KBM-7 (cell line): ENCODE results near the gene AMT.
"Not testable (repeated sequence)": the region's sequence is repeated elsewhere in the genome, so short reads cannot be mapped to it uniquely, and the experiment has no call there.

ENCODE experiments used
- DNase-seq: peaks from one replicate; pipeline ENCODE4 v3.0.0-alpha.2; 2015
- in situ Hi-C: fragments of 300-500 bp; cut with MboI; formaldehyde crosslinking; loops from 2 replicates; pipeline ENCODE4 v1.14.3; 2020; ENCODE audit warnings: low sequenced_read_pairs, low pct_unique_long_range_greater_than_20kb, mixed read lengths

Gene AMT

DNA sequence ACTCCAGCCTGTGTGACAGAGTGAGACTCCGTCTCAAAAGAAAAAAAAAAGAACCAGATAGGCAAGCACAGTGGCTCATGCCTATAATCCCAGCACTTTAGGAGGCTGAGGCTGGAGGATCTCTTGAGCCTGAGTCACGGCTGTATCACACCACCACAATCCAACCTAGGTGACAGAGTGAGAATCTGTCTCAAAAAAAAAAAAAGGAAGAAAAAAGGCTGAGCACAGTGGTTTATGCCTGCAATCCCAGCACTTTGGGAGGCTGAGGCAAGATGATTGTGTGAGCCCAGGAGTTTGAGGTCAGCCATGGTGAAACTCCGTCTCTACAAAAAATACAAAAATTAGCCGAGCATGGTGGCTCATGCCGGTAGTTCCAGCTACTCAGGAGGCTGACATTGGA lies 12.5 kb upstream of the AMT start:
- DNase-seq, result no peak
- in situ Hi-C loops, result no loop called here

GRCh38 chr3:49428752-49429080 lies 6.4 kb upstream of the AMT start:
- DNase-seq, result no peak
- in situ Hi-C loops, result no loop called here

GRCh38 chr3:49427586-49427985 lies 5.3 kb upstream of the AMT start:
- in situ Hi-C loops, result no loop called here
- DNase-seq, result no peak

DNA sequence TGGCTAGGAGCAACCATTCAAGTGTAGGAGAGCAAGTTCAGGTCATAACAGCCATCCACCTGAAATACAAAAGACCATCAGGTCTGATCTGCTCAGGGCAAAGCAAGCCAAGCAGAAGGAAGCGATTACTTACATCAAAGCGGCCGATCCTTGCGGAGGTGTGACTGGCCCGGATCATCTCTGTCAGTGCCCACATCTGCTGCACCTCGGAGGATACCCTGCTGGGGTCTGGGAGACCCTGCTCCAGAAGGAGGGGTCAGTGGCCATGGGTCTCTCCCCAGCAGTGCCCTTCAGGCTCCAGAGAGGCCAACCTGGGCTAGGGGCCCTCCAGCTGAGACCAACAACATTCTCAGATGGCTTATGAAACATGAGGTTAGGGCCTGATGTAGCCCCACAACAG lies 2.5 kb upstream of the AMT start:
- DNase-seq, result no peak
- in situ Hi-C loops, result no loop called here

DNA sequence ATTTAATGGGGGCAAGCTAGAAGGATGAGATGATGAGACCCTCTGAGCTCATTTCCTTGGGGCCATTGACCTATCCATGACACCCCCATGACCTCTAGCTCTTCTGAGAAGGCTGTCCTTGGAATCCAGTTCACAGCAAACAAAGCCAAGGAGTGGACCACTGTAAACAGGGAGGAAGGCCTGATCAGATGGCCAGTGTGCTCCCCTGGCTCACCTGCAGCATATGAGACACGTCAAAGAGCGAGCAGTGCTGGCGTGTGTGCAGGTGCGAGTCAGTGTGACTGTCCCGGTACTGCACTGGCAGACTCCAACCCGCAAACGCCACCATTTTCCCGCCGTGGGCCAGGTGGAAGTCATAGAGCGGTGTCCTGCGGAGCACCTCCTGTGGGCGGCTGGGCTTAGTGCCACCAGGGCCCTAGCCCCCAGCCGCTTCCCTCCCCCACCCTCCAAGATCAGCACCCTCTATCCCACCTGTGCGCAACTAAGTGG lies 339 bp downstream of the AMT start:
- in situ Hi-C loops, result no loop called here
- no peak for DNase-seq

DNA sequence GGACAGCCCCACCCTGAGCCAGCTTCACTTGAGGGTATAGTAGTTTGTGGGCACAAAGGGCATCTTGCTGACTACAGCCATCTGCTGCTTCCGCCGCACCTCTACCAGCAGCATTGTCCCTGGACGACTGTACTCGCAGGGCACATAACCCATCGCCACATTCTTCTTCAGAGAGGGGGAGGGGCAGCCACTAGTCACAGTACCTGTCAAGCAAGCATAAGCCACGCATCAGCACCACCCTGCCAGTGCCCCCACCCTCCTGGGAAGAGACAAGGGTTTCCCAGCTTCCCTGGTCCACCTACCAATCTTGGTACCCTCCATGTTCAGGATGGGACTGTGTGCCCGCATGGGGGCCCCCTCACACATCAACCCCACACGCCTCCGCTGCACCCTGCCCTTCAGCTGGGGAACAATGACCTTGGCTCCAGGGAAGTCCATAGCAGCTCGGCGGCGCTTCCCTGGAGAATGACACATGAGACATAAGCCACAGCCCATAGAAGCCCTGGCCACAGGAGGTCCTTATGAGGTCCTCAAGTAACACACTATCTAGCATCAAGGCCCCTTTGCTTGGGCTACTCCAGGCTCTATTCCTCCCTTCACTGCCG lies 4.7 kb downstream of the AMT start:
- in situ Hi-C loops, result no loop called here
- no peak for DNase-seq

GRCh38 chr3:49416867-49417266 lies 5.4 kb downstream of the AMT start:
- in situ Hi-C loops, result no loop called here
- no peak for DNase-seq

- in situ Hi-C loops, result no loop called here
- peak; percentile 78 for DNase-seq
Observed at GRCh38 chr3:49415931-49416601, 6.2 kb downstream of the AMT start.

- in situ Hi-C loops, result no loop called here
- no peak for DNase-seq
Observed at GRCh38 chr3:49414753-49415152, 7.5 kb downstream of the AMT start.

DNA sequence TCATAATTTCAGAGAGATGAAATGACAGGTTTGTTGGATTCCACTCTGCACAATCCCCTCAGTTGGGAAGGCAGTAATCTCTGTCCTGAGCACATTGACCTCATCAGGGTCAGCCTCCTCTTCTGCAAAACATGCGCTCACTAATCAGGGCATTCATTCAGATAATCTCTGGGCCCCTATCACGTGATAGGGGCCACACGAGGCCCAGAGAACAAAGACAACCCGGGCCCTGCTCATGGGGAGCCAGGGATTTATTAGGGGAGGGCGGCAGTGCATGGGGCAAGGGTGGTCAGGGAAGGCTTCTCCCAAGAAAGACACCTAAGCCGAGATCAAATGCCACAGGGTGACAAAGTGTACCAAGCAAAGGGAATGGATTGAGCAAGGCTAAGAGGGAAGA lies 8.9 kb downstream of the AMT start:
- no peak for DNase-seq
- in situ Hi-C loops, result no loop called here

- in situ Hi-C loops, result no loop called here
- no peak for DNase-seq
Observed at GRCh38 chr3:49412632-49413337, 9.5 kb downstream of the AMT start.

DNA sequence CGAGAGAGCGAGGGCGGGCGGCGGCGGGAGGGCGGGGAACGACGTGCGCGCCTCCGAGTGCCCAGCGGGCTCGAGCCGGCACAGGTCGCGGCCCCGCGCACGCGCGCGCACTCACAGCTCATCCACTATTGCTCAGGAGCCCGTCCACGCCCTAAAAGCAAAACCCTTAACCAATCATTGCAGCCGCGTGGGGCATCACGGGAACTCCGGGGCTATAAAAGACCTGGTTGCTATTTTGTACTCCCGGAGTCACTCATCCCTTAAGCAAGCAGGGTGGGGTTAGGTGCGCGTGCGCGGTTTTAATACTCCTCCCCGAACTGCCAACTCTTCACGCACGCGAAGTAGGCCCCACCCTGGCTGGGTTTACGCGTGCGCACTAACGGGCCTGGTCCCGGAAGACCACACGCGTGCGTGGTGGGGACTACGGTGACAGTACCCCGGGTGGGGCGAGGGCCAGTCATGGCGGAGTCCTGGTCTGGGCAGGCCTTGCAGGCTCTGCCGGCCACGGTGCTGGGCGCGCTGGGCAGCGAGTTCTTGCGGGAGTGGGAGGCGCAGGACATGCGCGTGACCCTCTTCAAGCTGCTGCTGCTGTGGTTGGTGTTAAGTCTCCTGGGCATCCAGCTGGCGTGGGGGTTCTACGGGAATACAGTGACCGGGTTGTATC lies 10.2 kb downstream of the AMT start, which contains the start of the genes RHOA and TCTA:
TSS of gene RHOA (minus strand) at position 9 of the 664 bp plus-strand sequence. CDS start 36,387 bp downstream, outside the sequence.
TSS of gene TCTA (plus strand) at position 456 of the 664 bp plus-strand sequence. CDS start at position 460, 4 bp downstream.
- in situ Hi-C loops, result no loop called here
- DNase-seq, result peak; percentile 100

- in situ Hi-C loops, result no loop called here
- DNase-seq, result peak; percentile 38
Observed at GRCh38 chr3:49411535-49411967, 10.7 kb downstream of the AMT start.

DNA sequence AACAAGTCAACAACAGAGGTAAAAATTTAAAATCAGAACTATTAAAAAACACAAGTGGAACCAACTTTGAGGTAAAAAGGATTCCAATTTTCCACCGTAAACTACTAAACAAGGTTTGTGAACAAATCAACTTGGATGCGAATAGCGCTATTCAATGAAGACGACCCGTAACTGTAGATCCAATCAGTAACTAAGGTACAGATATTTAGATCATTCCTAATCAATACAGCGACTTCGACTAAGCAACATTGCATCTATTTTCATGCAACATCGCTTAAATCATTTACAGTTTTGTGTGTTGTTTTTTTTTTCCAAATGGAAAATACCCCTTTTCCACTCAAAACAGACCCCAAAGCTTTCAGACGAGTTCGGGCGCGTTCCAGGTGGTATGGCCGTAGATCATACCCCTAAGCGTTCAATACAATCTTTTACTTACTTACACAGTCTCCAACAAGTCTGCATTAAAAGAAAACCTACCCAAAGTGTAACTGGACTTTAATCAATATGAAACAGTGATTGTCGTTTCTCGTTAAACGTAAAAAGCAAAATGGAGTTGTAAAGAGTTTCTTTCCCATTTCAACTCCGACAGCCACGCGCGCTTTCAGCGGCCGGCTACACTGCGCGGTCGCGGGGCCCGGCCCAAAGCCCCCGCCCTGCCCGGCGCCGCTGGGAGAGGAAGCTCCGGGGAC lies 11.3 kb downstream of the AMT start:
- peak; percentile 45 for DNase-seq

DNA sequence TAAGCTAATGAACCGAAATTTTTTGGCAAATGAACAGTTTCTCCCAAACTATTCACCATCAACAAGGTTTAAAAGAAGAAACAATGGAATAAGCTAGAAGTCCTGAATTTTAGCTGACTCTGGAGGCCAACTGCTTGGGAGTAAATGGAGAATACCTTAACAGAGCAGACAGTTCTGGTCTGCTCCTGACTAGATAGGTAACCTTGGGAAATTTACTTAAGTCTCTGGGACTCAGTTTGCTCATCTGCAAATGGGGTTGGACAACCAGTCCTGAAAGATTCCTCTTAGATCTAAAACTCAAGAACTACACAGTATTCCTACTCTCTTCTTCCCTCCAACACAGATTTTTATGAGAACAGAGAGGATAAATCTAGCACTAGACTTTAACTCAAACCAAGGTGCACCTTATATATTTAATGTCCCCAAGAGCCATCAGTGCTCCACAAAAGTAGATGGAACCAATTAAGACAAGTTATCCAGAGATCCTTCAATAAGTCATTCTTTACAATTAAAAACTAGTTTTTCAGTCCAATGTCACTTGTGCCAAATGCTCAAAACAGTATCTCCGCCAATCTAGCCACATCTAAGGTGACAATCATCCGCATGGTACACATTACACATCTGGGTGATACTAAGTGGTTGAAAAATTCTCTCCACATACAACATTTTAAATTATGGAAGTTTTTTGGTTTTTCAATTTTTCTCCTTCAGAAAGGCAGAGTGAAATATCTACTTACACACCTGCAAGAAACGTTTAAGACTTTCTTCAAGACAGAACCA lies 12.0 kb downstream of the AMT start:
- DNase-seq, result no peak
- in situ Hi-C loops, result no loop called here

More for the DNA sequence above, 11.3 kb downstream of the AMT start:
- in situ Hi-C loops, result no loop called here

- DNase-seq, result no peak
- in situ Hi-C loops, result no loop called here
Observed at GRCh38 chr3:49406571-49407565, 15.4 kb downstream of the AMT start.

DNA sequence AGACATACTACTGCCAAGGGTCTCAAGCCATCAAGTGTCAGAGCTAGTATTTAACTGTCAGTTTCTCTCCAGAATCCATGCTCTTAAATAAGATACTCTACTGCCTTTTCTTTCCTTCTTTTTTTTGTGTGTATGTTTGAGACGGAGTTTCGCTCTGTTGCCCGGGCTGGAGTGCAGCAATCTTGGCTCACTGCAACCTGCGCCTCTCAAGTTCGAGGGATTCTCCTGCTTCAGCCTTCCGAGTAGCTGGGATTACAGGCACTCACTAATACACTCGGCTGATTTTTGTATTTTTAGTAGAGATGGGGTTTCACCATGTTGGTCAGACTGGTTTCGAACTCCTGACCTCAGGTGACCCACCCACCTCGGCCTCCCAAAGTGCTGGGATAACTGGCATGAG lies 16.7 kb downstream of the AMT start:
- DNase-seq, in situ Hi-C loops: not testable (repeated sequence)
